ENCODE data around the gene PTPRT. TPM values are rescaled to one million over a fixed set of nuclear protein-coding genes. Genes with fewer than 3 reads are reported as not detected.

The PTPRT gene
- total and polyA plus RNA-seq, 2 of the 4 experiments (the other 2 are of a cell fraction) = not detected

GRCh38 chr20:42161228-42161829 is 1028.4 kb downstream of the PTPRT start:
- Histone ChIP-seq H2AK5ac (ENCODE audit: low read depth, low read length) (no peak overlapping the region), H3K4ac (ENCODE audit: low read depth, low read length) (no peak overlapping the region), H3K9me1 (ENCODE audit: insufficient read depth, low read length) (no peaks in the 10 kb centered on the region), H3K4me2 (ENCODE audit: low read depth, low read length) (no peak overlapping the region), H2BK20ac (ENCODE audit: low read depth, low read length) (no peak overlapping the region), H3K23ac (ENCODE audit: low read depth, low read length) (no peak overlapping the region), H3K56ac (ENCODE audit: extremely low read depth, insufficient read depth, low read length) (no peak overlapping the region), H3K79me1 (ENCODE audit: low read depth in 1 of 2, low read length in 2 of 2) (no peaks in the 10 kb centered on the region), H2BK15ac (ENCODE audit: low read depth, low read length) (no peak overlapping the region), H4K91ac (ENCODE audit: insufficient read depth, low read depth, low read length) (no peak overlapping the region), H2BK120ac (ENCODE audit: low read depth, low read length) (no peak overlapping the region), H4K5ac (ENCODE audit: low read depth, low read length) (no peak overlapping the region), H3K27me3 (ENCODE audit: control insufficient read depth, insufficient read depth, low read length) (no peaks in the 10 kb centered on the region), H3K4me1 (ENCODE audit: control insufficient read depth, insufficient read depth, low read length) (no peaks in the 10 kb centered on the region), H4K20me1 (ENCODE audit: insufficient read depth, low read length) (no peaks in the 10 kb centered on the region), H3K18ac (ENCODE audit: low read depth, low read length) (no peak overlapping the region), H3K9me3 (ENCODE audit: control insufficient read depth, insufficient read depth, low read length) (peaks cover 20% of the 10 kb centered on the region), H2BK5ac (ENCODE audit: low read depth, low read length, poor library complexity, severe bottlenecking) (no peak overlapping the region), H4K8ac (ENCODE audit: low read depth in 2 of 2, low read length in 2 of 2) (no peak overlapping the region), H3K14ac (replicated peaks; ENCODE audit: low read depth, low read length) (no peak overlapping the region), H3K4me3 (ENCODE audit: insufficient read depth, low read depth, low read length) (no peak overlapping the region), H3K36me3 (ENCODE audit: control insufficient read depth, insufficient read depth, low read length) (no peaks in the 10 kb centered on the region), H2AFZ (replicated peaks; ENCODE audit: low read length, poor library complexity) (no peak overlapping the region), H3K9ac (ENCODE audit: low read depth, low read length) (no peak overlapping the region), H2AK9ac (replicated peaks; ENCODE audit: low read depth, low read length, poor library complexity) (no peak overlapping the region), H3K27ac (ENCODE audit: insufficient read depth, low read length) (no peak overlapping the region)
- dilution Hi-C loops (cut with HindIII; ENCODE audit: low sequenced_read_pairs, unreplicated experiment) = no loop called here
- BruUV-seq (replicated peaks) = no TSS peak
- intact Hi-C loops (cut with micrococcal nuclease) = no loop called here
- in situ Hi-C loops (cut with MboI; ENCODE audit: low sequenced_read_pairs) = no loop called here
- ATAC-seq (ENCODE audit: low read depth) = no peak
- ChIA-PET CTCF (no interaction called here), POLR2A (ENCODE audit: unreplicated experiment) (no interaction called here)
- no peak for TF ChIP-seq CEBPB (IDR thresholded peaks at IDR 0.05; ENCODE audit: low read depth, low read length)
- TF ChIP-seq SMC3 (IDR thresholded peaks at IDR 0.05; ENCODE audit: low read depth, low read length) = no peak
- TF ChIP-seq MAZ (IDR thresholded peaks at IDR 0.05; ENCODE audit: borderline replicate concordance, low read depth, low read length) = no peak
- TF ChIP-seq, protein P1, sequence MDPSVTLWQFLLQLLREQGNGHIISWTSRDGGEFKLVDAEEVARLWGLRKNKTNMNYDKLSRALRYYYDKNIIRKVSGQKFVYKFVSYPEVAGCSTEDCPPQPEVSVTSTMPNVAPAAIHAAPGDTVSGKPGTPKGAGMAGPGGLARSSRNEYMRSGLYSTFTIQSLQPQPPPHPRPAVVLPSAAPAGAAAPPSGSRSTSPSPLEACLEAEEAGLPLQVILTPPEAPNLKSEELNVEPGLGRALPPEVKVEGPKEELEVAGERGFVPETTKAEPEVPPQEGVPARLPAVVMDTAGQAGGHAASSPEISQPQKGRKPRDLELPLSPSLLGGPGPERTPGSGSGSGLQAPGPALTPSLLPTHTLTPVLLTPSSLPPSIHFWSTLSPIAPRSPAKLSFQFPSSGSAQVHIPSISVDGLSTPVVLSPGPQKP (IDR thresholded peaks at IDR 0.05; ENCODE audit: borderline replicate concordance, low read depth, low read length) = no peak
- WGBS, 2 experiments (ENCODE audit: extremely low coverage in 2 of 2, insufficient read length in 1 of 2) = 50% methylated on average over 2 of the region's 14 CpGs; no CpG with 5 or more reads in 1 of the 2 experiments
- DNase-seq = no peak

All from IMR-90 (cell line).